Spleen (tissue), 11 donors: Measurements from ENCODE around the gene MATR3. TPM values are rescaled to one million over a fixed set of nuclear protein-coding genes. Genes with fewer than 3 reads are reported as not detected.
A peak's percentile ranks its signal among the peaks of the same experiment; 100 is the strongest.

Experiments
- DNase-seq: peaks from one replicate; pipeline ENCODE4 v3.0.0-alpha.2; 2020
- H3K27ac ChIP-seq, 8 donors: fragments of 200-600 bp; sonication (generic) in 7 of 8; 1 replicate in 4 of 8; 2 replicates in 4 of 8; pipeline versions ENCODE4 v1.5.0 to v1.8.0; 2016 to 2021; ENCODE audit warnings: inconsistent platforms in 4 of 8, mild to moderate bottlenecking in 4 of 8, moderate library complexity in 1 of 8
- H3K27me3 ChIP-seq, 7 donors: fragments of 200-600 bp; sonication (generic) in 6 of 7; replicated peaks in 1 of 7; 1 replicate in 4 of 7; 2 replicates in 3 of 7; pipeline versions ENCODE4 v1.5.0 to v1.8.0; 2016 to 2021; ENCODE audit warnings: inconsistent platforms in 3 of 7, mild to moderate bottlenecking in 1 of 7
- H3K36me3 ChIP-seq, 6 donors: fragments of 200-600 bp; sonication (generic) in 5 of 6; 1 replicate in 4 of 6; 2 replicates in 2 of 6; pipeline versions ENCODE4 v1.5.0 to v1.8.0; 2016 to 2021; ENCODE audit warnings: inconsistent platforms in 2 of 6
- H3K4me1 ChIP-seq, 6 donors: fragments of 200-600 bp; sonication (generic) in 5 of 6; 1 replicate in 3 of 6; 2 replicates in 3 of 6; pipeline versions ENCODE4 v1.5.0 to v1.8.0; 2016 to 2021; ENCODE audit warnings: inconsistent platforms in 3 of 6
- H3K4me3 ChIP-seq, 8 donors: fragments of 200-600 bp; sonication (generic) in 7 of 8; 1 replicate in 4 of 8; 2 replicates in 4 of 8; pipeline versions ENCODE4 v1.5.0 to v1.8.0; 2016 to 2021; ENCODE audit warnings: inconsistent platforms in 4 of 8, mild to moderate bottlenecking in 4 of 8, moderate library complexity in 2 of 8
- H3K9me3 ChIP-seq, 8 donors: fragments of 200-600 bp; sonication (generic) in 7 of 8; 1 replicate in 4 of 8; 2 replicates in 4 of 8; pipeline versions ENCODE4 v1.5.0 to v1.8.0; 2016 to 2021; ENCODE audit warnings: inconsistent platforms in 4 of 8
- POLR2A ChIP-seq, 3 donors: fragments of 450-650 bp; IDR thresholded peaks; one replicate each; pipeline ENCODE4 v1.5.1; 2017; ENCODE audit warnings: antibody characterized with exemption in 3 of 3, mild to moderate bottlenecking in 1 of 3
- POLR2AphosphoS5 ChIP-seq, 3 donors: sonication (generic); formaldehyde crosslinking; IDR thresholded peaks; one replicate each; pipeline ENCODE4 v1.5.1; 2017; ENCODE audit warnings: antibody characterized with exemption in 3 of 3
- WGBS, 5 donors: extraction: QIAGEN DNeasy Blood & Tissue Kit in 3 of 5; methylation state at CpG; one replicate each; pipeline versions ENCODE4 v1.1.5 to v1.1.7; 2013 to 2018; 5-methylcytosine and 5-hydroxymethylcytosine counted together
- intact Hi-C: fragments of 100-400 bp; cut with DNase I; formaldehyde crosslinking; loops from one replicate; pipeline ENCODE4 v1.15.0; 2023; ENCODE audit warnings: low total_unique reads
- polyA plus RNA-seq, 3 donors: library from polyadenylated mRNA; stranded (reverse); fragments of 200-250 nt; gene quantifications; one replicate each; pipeline ENCODE4 v1.2.1, GENCODE V29; 2013
- total RNA-seq, 7 donors: library from RNA; depleted of rRNA in 3 of 7; stranded (reverse); fragments of >200 nt in 3 of 7; fragmentation: NEBNext Ultra II Directional in 4 of 7; extraction: Animal tissue kit (Norgen Biotek cat#: 25700) in 4 of 7; gene quantifications; one replicate each; pipeline versions ENCODE4 v1.1.0 to v1.2.1, GENCODE V29; 2016 to 2021
- TF ChIP-seq, protein P1 (sequence below), 11 experiments: fragments of 200-600 bp in 7 of 11; fragments of 450-650 bp in 4 of 11; sonication (generic) in 4 of 11; IDR thresholded peaks in 8 of 11; conservative IDR thresholded peaks in 3 of 11; 1 replicate in 7 of 11; 2 replicates in 4 of 11; pipeline versions ENCODE4 v1.4.0 to v1.8.0; 2016 to 2021; ENCODE audit warnings: antibody characterized with exemption in 11 of 11, inconsistent platforms in 4 of 11, mild to moderate bottlenecking in 1 of 11
- donor health status: healthy with polysubstance abuse.
- donor health status: DM: no; HTN: no; CAD: no; lungs with moderate emphysema.
- donor health status: DM: no; HTN: no; CAD: no.
- donor health status: Bipolar disorder and iron deficiency.
- donor health status: healthy.
- donor health status: DM: no; HTN: no; CAD: no.
- donor health status: DM: yes; HTN: yes; CAD: no.

The MATR3 gene
- total and polyA plus RNA-seq, 10 donors, result 114 to 251 (median 206) TPM

DNA sequence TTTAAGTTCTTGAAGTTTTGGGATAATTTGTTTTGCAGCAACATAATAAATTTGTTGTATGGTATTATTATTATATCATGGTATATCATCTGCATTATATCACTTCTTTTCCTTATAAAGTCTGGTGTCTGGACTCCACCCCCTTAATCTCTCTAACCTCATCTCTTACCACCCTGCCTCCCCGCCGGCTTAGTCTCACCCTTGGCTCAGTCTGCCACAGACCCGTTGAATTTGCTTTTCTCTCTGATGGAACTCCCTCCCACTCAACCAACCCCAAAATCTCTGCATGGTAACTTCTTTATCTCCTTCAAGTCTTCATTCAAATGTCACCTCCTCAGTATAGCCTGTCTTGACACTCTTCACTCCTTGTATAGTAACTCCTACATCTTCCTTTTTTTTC lies 29.6 kb upstream of the MATR3 start:
- WGBS, 5 donors, result 79 to 92% (median 88%) methylated on average over 3 of the region's 3 CpGs
- Histone ChIP-seq H3K36me3 (no peaks in the 10 kb centered on the region), H3K4me1 (peaks cover 0 to 39% (median 20%) of the 10 kb centered on the region in 6 donors), H3K27ac (no peak overlapping the region), H3K4me3 (no peak overlapping the region), H3K27me3 (no peaks in the 10 kb centered on the region), H3K9me3 (no peaks in the 10 kb centered on the region)
- intact Hi-C loops, result no loop called here
- TF ChIP-seq, protein P1, sequence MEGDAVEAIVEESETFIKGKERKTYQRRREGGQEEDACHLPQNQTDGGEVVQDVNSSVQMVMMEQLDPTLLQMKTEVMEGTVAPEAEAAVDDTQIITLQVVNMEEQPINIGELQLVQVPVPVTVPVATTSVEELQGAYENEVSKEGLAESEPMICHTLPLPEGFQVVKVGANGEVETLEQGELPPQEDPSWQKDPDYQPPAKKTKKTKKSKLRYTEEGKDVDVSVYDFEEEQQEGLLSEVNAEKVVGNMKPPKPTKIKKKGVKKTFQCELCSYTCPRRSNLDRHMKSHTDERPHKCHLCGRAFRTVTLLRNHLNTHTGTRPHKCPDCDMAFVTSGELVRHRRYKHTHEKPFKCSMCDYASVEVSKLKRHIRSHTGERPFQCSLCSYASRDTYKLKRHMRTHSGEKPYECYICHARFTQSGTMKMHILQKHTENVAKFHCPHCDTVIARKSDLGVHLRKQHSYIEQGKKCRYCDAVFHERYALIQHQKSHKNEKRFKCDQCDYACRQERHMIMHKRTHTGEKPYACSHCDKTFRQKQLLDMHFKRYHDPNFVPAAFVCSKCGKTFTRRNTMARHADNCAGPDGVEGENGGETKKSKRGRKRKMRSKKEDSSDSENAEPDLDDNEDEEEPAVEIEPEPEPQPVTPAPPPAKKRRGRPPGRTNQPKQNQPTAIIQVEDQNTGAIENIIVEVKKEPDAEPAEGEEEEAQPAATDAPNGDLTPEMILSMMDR (IDR thresholded peaks at IDR 0.05 in 8 of 11, conservative IDR thresholded peaks at IDR 0.05 in 3 of 11), result no peak
- TF ChIP-seq POLR2AphosphoS5 (IDR thresholded peaks at IDR 0.05) (no peak), POLR2A (IDR thresholded peaks at IDR 0.05) (no peak)
- DNase-seq, result no peak

DNA sequence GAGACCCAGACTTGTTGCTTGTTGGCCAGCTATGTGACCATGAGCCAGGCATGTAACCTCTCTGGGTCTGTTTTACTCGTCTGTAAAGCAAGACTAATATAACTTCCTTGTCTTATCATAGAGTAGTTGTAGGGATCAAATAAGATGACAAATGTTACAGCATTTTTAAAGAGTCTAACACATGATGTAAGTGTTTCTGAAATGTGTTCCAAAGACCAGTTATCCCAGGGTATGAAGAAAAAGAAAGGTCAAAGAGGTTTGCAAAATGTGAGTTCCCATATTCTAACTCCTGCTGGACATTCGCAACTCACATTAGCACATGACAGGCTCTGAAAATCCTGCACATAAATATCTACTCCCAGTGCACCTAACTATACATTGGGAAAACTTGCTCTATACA lies 28.5 kb upstream of the MATR3 start:
- no peak overlapping the region for H3K27ac ChIP-seq
- no peaks in the 10 kb centered on the region for H3K36me3 ChIP-seq
- WGBS, 5 donors, result 70 to 85% (median 71%) methylated on average over 2 of the region's 2 CpGs
- H3K4me3 ChIP-seq, result no peak overlapping the region
- DNase-seq, result no peak
- TF ChIP-seq, protein P1 (IDR thresholded peaks at IDR 0.05 in 8 of 11, conservative IDR thresholded peaks at IDR 0.05 in 3 of 11), result no peak
- TF ChIP-seq POLR2AphosphoS5 (IDR thresholded peaks at IDR 0.05), result no peak
- TF ChIP-seq POLR2A (IDR thresholded peaks at IDR 0.05), result no peak
- H3K27me3 ChIP-seq, result no peaks in the 10 kb centered on the region
- no peaks in the 10 kb centered on the region for H3K9me3 ChIP-seq
- intact Hi-C loops, result no loop called here
- peaks cover 0 to 40% (median 20%) of the 10 kb centered on the region in 6 donors for H3K4me1 ChIP-seq

DNA sequence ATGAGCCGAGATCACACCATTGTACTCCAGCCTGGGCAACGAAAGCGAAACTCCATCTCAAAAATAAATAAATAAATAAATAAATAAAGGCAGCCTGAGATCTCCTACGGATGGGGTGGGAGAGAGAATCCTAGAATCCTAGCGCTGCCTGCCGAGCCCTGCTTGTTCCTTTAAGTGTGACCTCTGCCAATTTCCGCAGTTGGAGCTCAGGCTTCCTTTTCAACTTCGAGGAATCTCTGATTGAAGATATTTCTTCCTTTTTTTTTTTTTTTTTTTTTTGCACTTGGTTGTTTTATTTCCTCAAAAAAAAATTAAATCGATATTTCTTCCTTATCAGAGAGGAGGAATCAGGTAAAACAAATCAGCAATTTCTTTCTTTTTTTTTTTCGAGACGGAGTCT lies 27.3 kb upstream of the MATR3 start:
- DNase-seq, result no peak
- Histone ChIP-seq H3K9me3 (no peaks in the 10 kb centered on the region), H3K36me3 (no peaks in the 10 kb centered on the region), H3K27me3 (no peaks in the 10 kb centered on the region), H3K4me3 (peak overlapping the region in 1 of 8 donors; percentile 22), H3K27ac (peak overlapping the region in 1 of 8 donors; percentile 7), H3K4me1 (peaks cover 0 to 40% (median 23%) of the 10 kb centered on the region in 6 donors)
- WGBS, 5 donors, result 56 to 63% (median 59%) methylated on average over 11 of the region's 11 CpGs
- TF ChIP-seq POLR2AphosphoS5 (IDR thresholded peaks at IDR 0.05) (no peak), POLR2A (IDR thresholded peaks at IDR 0.05) (no peak)
- TF ChIP-seq, protein P1 (IDR thresholded peaks at IDR 0.05 in 8 of 11, conservative IDR thresholded peaks at IDR 0.05 in 3 of 11), result no peak
- intact Hi-C loops, result no loop called here

DNA sequence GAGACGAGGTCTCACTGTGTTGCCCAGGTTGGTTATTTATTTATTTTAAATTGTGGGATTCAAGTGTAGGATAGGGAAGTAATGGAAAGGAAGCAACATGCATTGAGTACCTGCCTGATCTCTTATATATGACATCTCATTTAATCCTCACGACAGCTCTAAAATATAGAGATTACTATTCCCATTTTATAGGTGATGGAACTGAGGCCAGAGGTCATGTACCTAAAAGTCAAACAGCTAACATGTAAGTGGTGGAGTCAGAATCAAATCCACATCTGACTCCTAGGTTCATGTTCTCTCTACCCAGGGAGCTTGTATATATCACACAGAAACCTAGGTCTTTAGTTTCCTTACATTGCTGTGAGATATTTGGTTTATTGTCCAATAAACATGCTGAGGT lies 26.1 kb upstream of the MATR3 start:
- Histone ChIP-seq H3K4me1 (peaks cover 3 to 43% (median 27%) of the 10 kb centered on the region in 6 donors), H3K27me3 (no peaks in the 10 kb centered on the region), H3K36me3 (no peaks in the 10 kb centered on the region), H3K27ac (peak overlapping the region in 5 of 8 donors; percentile 43 to 72 (median 54)), H3K4me3 (no peak overlapping the region), H3K9me3 (no peaks in the 10 kb centered on the region)
- TF ChIP-seq POLR2A (IDR thresholded peaks at IDR 0.05) (no peak), POLR2AphosphoS5 (IDR thresholded peaks at IDR 0.05) (no peak)
- TF ChIP-seq, protein P1 (IDR thresholded peaks at IDR 0.05 in 8 of 11, conservative IDR thresholded peaks at IDR 0.05 in 3 of 11), result no peak
- intact Hi-C loops, result no loop called here
- 91 to 96% (median 93%) methylated on average over 2 of the region's 2 CpGs for WGBS, 5 donors
- DNase-seq, result no peak
